ENCODE measurements around the gene TRAF4.

Gene TRAF4

GRCh38 chr17:28706471-28707338 is 37.1 kb upstream of the TRAF4 start:
- DNase-seq (ENCODE audit: low spot score), result no peak
- H3K27ac ChIP-seq, result no peak overlapping the region; the same call in 1 of the 2 replicates
- ChIA-PET CTCF (interaction anchor here (0.6 kb wide), 1 partner anchor 22 kb away, joined by 5 read pairs; no protein-coding TSS in a partner anchor), POLR2A (ENCODE audit: low non-redundant PET) (no interaction called here)
- no peak for TF ChIP-seq CTCF (conservative IDR thresholded peaks at IDR 0.05; ENCODE audit: low read depth)

GRCh38 chr17:28707339-28707720 is 36.5 kb upstream of the TRAF4 start:
- H3K27ac ChIP-seq, result no peak overlapping the region; the same call in 1 of the 2 replicates
- CTCF ChIA-PET, result no interaction called here
- DNase-seq (ENCODE audit: low spot score), result no peak
- no peak for TF ChIP-seq CTCF (conservative IDR thresholded peaks at IDR 0.05; ENCODE audit: low read depth)
- POLR2A ChIA-PET (ENCODE audit: low non-redundant PET), result no interaction called here

GRCh38 chr17:28710861-28711722 is 32.7 kb upstream of the TRAF4 start:
- ChIA-PET CTCF (interaction anchor here (0.6 to 0.8 kb wide), 2 partner anchors 27 to 76 kb away, joined by 3 to 7 read pairs; no protein-coding TSS in a partner anchor), POLR2A (ENCODE audit: low non-redundant PET) (interaction anchor here (0.5 to 1.7 kb wide), 2 partner anchors 9 to 64 kb away, joined by 7 to 11 read pairs; partner anchors contain the start of gene RPL23A)
- H3K27ac ChIP-seq, result peak overlapping the region; percentile 96
- peak; percentile 89 for DNase-seq (ENCODE audit: low spot score)
- no peak for TF ChIP-seq CTCF (conservative IDR thresholded peaks at IDR 0.05; ENCODE audit: low read depth)

- H3K27ac ChIP-seq, result peak within 1 kb of the TSS; percentile 96
- ChIA-PET CTCF (interaction anchor here (0.8 to 1.0 kb wide), 2 partner anchors 11 to 15 kb away, joined by 3 to 5 read pairs; no protein-coding TSS in a partner anchor), POLR2A (ENCODE audit: low non-redundant PET) (interaction anchor here (1.7 kb wide), 1 partner anchor 8 kb away, joined by 11 read pairs; the partner anchor contains the start of gene RPL23A)
- TF ChIP-seq CTCF (conservative IDR thresholded peaks at IDR 0.05; ENCODE audit: low read depth), result no peak
- no peak for DNase-seq (ENCODE audit: low spot score)
Measured at GRCh38 chr17:28711723-28712031, 32.1 kb upstream of the TRAF4 start, which contains the start of gene PROCA1. Gene PROCA1 (minus strand): TSS chr17:28711888. CDS start chr17:28711660, 228 bp downstream.

- no peak for TF ChIP-seq CTCF (conservative IDR thresholded peaks at IDR 0.05; ENCODE audit: low read depth)
- H3K27ac ChIP-seq, result peak overlapping the region; percentile 96
- no peak for DNase-seq (ENCODE audit: low spot score)
- ChIA-PET CTCF (interaction anchor here (0.5 to 1.0 kb wide), 3 partner anchors 8 to 14 kb away, joined by 3 to 5 read pairs (median 4); no protein-coding TSS in a partner anchor), POLR2A (ENCODE audit: low non-redundant PET) (interaction anchor here (0.5 kb wide), 1 partner anchor 141 kb away, joined by 4 read pairs; no protein-coding TSS in a partner anchor)
Measured at GRCh38 chr17:28712032-28712704, 31.6 kb upstream of the TRAF4 start.

All from RWPE1 (cell line).